ENCODE measurements around the gene DIAPH1. TPM values are rescaled to one million over a fixed set of nuclear protein-coding genes. Genes with fewer than 3 reads are reported as not detected.

DIAPH1 gene
- total RNA-seq, 1 experiment from 2014 or later = 142 TPM

DNA sequence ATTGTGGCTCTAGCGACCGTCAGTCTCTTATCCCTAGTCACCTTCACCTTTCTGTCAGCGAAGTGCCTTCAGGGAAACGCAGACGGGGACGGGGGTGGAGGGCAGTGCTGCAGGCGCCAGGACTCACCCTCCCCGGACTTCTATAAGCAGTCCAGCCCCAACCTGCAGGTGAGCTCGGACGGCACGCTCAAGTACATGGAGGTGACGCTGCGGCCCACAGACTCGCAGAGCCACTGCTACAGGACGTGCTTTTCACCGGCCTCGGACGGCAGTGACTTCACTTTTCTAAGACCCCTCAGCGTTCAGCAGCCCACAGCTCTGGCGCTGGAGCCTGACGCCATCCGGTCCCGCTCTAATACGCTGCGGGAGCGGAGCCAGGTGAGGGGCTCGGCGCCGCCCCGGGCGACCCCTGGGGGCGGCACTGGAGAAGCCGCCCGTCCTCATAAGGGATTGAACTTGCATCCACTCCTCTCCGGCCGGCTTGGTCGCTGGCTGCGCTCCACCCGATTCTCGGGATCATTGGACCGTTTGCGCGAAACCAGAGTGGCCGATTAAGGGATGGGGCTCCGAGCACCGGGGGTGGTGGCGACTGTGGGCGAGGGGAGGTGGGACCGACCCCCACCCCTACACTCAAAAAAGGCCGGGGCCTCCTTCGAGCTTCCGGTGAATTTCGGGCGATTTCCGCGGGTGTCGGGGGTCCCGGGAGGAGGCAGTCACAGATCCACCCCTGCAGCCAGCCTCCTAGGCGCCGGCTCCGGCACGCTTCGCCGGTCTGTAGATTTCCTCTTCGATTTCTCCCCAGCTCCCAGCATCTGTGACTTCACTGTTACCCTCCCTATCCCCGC is 127.3 kb downstream of the DIAPH1 start:
- Histone ChIP-seq H3K9ac (ENCODE audit: low read length) (no peak overlapping the region), H3K9me2 (ENCODE audit: insufficient read depth) (no peaks in the 10 kb centered on the region), H3K27me3 (ENCODE audit: insufficient read depth, low read length) (no peaks in the 10 kb centered on the region), H3K9me3 (ENCODE audit: control insufficient read depth in 1 of 2, insufficient read depth in 1 of 2, low read depth in 1 of 2, low read length in 2 of 2) (no peaks in the 10 kb centered on the region), H3K4me2 (ENCODE audit: low read length) (no peak overlapping the region), H3K79me2 (ENCODE audit: insufficient read depth, low read length) (no peaks in the 10 kb centered on the region), H3K4me3 (replicated peaks in 1 of 2; ENCODE audit: low read depth in 1 of 2, low read length in 2 of 2) (no peak overlapping the region), H2AFZ (ENCODE audit: low read depth, low read length, poor library complexity, severe bottlenecking) (no peak overlapping the region), H3K27ac (ENCODE audit: low read depth, low read length) (no peak overlapping the region), H3K4me1 (ENCODE audit: control insufficient read depth in 1 of 2, insufficient read depth in 2 of 2, low read length in 2 of 2) (no peaks in the 10 kb centered on the region), H3K36me3 (ENCODE audit: control insufficient read depth in 1 of 2, insufficient read depth in 2 of 2, low read length in 2 of 2) (no peaks in the 10 kb centered on the region), H4K20me1 (ENCODE audit: insufficient read depth) (no peaks in the 10 kb centered on the region)
- intact Hi-C loops (cut with micrococcal nuclease) = no loop called here
- CTCF ChIA-PET = no interaction called here
- DNase-seq (ENCODE audit: low read depth, low spot score) = no peak
- no peak for ATAC-seq
- RAD21 ChIA-PET (ENCODE audit: low non-redundant PET in 1 of 2, low total read pairs in 2 of 2, uncharacterized antibody in 2 of 2, unreplicated experiment in 2 of 2) = no interaction called here
- no peak for TF ChIP-seq POLR2A (IDR thresholded peaks at IDR 0.05; ENCODE audit: borderline replicate concordance, extremely low read depth, insufficient read depth, insufficient read length)
- no peak for TF ChIP-seq JUND (IDR thresholded peaks at IDR 0.05)
- TF ChIP-seq, protein P1, sequence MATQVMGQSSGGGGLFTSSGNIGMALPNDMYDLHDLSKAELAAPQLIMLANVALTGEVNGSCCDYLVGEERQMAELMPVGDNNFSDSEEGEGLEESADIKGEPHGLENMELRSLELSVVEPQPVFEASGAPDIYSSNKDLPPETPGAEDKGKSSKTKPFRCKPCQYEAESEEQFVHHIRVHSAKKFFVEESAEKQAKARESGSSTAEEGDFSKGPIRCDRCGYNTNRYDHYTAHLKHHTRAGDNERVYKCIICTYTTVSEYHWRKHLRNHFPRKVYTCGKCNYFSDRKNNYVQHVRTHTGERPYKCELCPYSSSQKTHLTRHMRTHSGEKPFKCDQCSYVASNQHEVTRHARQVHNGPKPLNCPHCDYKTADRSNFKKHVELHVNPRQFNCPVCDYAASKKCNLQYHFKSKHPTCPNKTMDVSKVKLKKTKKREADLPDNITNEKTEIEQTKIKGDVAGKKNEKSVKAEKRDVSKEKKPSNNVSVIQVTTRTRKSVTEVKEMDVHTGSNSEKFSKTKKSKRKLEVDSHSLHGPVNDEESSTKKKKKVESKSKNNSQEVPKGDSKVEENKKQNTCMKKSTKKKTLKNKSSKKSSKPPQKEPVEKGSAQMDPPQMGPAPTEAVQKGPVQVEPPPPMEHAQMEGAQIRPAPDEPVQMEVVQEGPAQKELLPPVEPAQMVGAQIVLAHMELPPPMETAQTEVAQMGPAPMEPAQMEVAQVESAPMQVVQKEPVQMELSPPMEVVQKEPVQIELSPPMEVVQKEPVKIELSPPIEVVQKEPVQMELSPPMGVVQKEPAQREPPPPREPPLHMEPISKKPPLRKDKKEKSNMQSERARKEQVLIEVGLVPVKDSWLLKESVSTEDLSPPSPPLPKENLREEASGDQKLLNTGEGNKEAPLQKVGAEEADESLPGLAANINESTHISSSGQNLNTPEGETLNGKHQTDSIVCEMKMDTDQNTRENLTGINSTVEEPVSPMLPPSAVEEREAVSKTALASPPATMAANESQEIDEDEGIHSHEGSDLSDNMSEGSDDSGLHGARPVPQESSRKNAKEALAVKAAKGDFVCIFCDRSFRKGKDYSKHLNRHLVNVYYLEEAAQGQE (IDR thresholded peaks at IDR 0.05; ENCODE audit: low read depth) = no peak
- TF ChIP-seq CEBPB (IDR thresholded peaks at IDR 0.05; ENCODE audit: low read depth) = no peak
- no peak for TF ChIP-seq POLR2AphosphoS5 (IDR thresholded peaks at IDR 0.05; ENCODE audit: low read depth, low read length)
- TF ChIP-seq, protein P2, sequence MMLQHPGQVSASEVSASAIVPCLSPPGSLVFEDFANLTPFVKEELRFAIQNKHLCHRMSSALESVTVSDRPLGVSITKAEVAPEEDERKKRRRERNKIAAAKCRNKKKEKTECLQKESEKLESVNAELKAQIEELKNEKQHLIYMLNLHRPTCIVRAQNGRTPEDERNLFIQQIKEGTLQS (IDR thresholded peaks at IDR 0.05) = no peak
- no peak for TF ChIP-seq SRF (IDR thresholded peaks at IDR 0.05; ENCODE audit: low read depth)
- no peak for TF ChIP-seq SIN3A (IDR thresholded peaks at IDR 0.05; ENCODE audit: low read depth)
- no peak for TF ChIP-seq ZFX (IDR thresholded peaks at IDR 0.05)
- TF ChIP-seq CBX3 (IDR thresholded peaks at IDR 0.05; ENCODE audit: low read depth) = no peak
- no peak for TF ChIP-seq ELF1 (IDR thresholded peaks at IDR 0.05; ENCODE audit: borderline replicate concordance, low read depth)
- no peak for TF ChIP-seq EGR1 (IDR thresholded peaks at IDR 0.05; ENCODE audit: low read depth)
- TF ChIP-seq RAD21 (IDR thresholded peaks at IDR 0.05; ENCODE audit: low read depth) = no peak
- no peak for TF ChIP-seq TCF7L2 (IDR thresholded peaks at IDR 0.05; ENCODE audit: borderline replicate concordance, extremely low read depth, insufficient read depth, insufficient read length)
- TF ChIP-seq, protein P3, sequence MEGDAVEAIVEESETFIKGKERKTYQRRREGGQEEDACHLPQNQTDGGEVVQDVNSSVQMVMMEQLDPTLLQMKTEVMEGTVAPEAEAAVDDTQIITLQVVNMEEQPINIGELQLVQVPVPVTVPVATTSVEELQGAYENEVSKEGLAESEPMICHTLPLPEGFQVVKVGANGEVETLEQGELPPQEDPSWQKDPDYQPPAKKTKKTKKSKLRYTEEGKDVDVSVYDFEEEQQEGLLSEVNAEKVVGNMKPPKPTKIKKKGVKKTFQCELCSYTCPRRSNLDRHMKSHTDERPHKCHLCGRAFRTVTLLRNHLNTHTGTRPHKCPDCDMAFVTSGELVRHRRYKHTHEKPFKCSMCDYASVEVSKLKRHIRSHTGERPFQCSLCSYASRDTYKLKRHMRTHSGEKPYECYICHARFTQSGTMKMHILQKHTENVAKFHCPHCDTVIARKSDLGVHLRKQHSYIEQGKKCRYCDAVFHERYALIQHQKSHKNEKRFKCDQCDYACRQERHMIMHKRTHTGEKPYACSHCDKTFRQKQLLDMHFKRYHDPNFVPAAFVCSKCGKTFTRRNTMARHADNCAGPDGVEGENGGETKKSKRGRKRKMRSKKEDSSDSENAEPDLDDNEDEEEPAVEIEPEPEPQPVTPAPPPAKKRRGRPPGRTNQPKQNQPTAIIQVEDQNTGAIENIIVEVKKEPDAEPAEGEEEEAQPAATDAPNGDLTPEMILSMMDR (IDR thresholded peaks at IDR 0.05 in 2 of 3, conservative IDR thresholded peaks at IDR 0.05 in 1 of 3; ENCODE audit: borderline replicate concordance in 1 of 3, insufficient read depth in 1 of 3, low read depth in 2 of 3, low read length in 2 of 3) = no peak
- no TSS peak for BruUV-seq (replicated peaks)
- POLR2A ChIA-PET = no interaction called here

All from HCT116 (cell line).